Epithelial cell of proximal tubule (primary cell): ENCODE measurements around the gene SYT6. TPM values are rescaled to one million over a fixed set of nuclear protein-coding genes. Genes with fewer than 3 reads are reported as not detected.
A peak's percentile ranks its signal among the peaks of the same experiment; 100 is the strongest.

Experiments
- DNase-seq: peaks from one replicate; pipeline ENCODE4 v3.0.0-alpha.2; 2011; ENCODE audit warnings: low read depth
- H3K4me3 ChIP-seq: 2 replicates; pipeline ENCODE4 v1.5.1; 2011; ENCODE audit warnings: low read depth, mild to moderate bottlenecking, low read length
- CTCF ChIP-seq: conservative IDR thresholded peaks from 2 replicates; pipeline ENCODE4 v1.5.1; 2012; ENCODE audit warnings: low read depth, mild to moderate bottlenecking, low read length
- total RNA-seq: library from RNA; depleted of rRNA; stranded (reverse); fragments of >200 nt; gene quantifications from 2 replicates; pipeline ENCODE4 v1.2.3, GENCODE V29; 2015

Gene SYT6
- total RNA-seq, 1 donor from 2014 or later: not detected

DNA sequence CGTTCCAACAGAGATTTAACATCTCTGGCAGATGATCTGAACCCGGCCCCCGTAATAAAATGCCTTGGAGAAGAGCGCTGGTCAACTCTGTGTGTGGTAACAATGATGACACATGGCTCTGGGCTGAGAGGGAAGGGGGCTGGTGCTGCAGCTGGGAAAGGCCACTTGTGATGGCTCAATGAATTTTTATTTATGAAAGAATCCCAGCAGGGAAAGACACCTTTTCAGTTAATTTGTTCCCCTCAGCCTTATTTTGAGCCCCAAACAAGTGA lies 59.4 kb downstream of the SYT6 start:
- no peak for DNase-seq
- TF ChIP-seq CTCF: no peak
- H3K4me3 ChIP-seq: no peak overlapping the region

GRCh38 chr1:114093624-114094362 lies 59.9 kb downstream of the SYT6 start:
- peak; percentile 9 for DNase-seq
- no peak overlapping the region for H3K4me3 ChIP-seq
- TF ChIP-seq CTCF: peak; percentile 37

DNA sequence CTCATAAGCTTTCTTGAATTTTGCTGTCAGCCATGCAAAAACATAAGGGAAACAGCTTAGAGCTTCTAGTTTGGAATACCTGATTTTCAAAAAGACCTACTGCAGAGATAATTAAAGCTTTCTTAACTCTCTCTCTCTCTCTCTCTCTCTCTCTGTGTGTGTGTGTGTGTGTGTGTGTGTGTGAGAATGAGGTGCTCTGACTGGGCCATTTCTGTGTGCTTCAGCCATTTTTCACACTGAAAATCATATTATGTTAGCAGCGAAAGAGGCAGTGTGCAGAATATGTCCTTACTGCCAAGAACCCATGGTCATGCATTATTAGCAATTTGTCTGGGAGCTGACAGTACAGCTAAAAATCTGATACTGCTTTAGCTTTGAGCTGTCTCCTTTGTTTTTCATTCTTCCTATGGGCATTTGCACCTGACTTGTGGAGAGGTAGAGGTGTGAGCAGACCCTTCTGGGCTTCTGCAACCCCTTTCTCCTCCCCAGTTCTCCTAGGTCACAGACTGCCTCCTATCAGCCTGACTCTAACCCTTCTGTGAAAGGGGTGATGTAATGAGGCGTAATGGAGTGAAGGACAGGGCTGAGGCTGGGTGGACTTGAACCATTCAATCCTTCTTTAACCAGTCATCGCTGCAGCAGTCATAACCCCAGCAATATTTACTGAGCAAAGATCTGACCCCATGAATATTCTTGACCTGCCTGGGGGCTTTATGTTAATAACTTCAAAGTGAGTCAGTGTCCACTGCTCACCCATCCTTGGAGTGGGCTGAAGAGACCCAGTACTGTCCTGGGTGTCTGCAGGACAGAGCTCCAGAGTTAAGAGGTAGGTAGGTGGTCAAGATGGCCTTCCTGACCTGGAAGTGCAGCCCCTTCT lies 61.2 kb downstream of the SYT6 start:
- no peak overlapping the region for H3K4me3 ChIP-seq
- DNase-seq: no peak
- TF ChIP-seq CTCF: no peak

DNA sequence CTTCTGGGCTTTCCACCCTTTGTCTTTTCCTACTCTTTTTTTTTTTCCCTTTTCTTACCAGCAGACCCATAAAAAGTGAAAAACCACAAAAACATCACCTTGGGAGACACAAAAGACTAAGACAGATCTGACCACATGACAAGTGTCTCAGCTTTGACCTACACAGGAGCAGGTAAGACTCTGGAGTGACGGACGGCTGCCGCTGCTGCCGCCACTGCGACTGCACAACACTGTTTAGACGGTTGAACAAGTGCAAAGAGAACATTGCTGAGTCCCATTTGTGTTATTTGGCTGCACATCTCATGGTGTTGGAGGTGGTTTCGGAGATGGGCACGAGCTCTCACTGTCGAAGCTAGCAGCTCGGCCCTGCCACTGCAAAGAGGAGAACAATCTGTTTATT lies 62.0 kb downstream of the SYT6 start:
- DNase-seq: no peak
- no peak overlapping the region for H3K4me3 ChIP-seq
- TF ChIP-seq CTCF: no peak

GRCh38 chr1:114090738-114091505 lies 62.7 kb downstream of the SYT6 start:
- TF ChIP-seq CTCF: no peak
- DNase-seq: no peak
- H3K4me3 ChIP-seq: no peak overlapping the region

- no peak for TF ChIP-seq CTCF
- H3K4me3 ChIP-seq: no peak overlapping the region
- DNase-seq: no peak
These were observed 64.0 kb downstream of the SYT6 start for GRCh38 chr1:114089502-114090138.
